Measurements from ENCODE around the gene TRUB1. TPM values are rescaled to one million over a fixed set of nuclear protein-coding genes. Genes with fewer than 3 reads are reported as not detected.

Gene TRUB1
- total RNA-seq, 1 experiment from 2014 or later = 30.4 TPM

- Histone ChIP-seq H3K4me1 (ENCODE audit: control insufficient read depth, insufficient read depth, low read length) (no peaks in the 10 kb centered on the region), H3K27me3 (ENCODE audit: control insufficient read depth, insufficient read depth, low read length) (no peaks in the 10 kb centered on the region), H3K4me3 (ENCODE audit: low read depth in 2 of 2, low read length in 2 of 2) (no peak overlapping the region), H3K9me3 (ENCODE audit: control insufficient read depth, insufficient read depth, low read depth, low read length) (no peaks in the 10 kb centered on the region), H3K27ac (ENCODE audit: low read length) (no peak overlapping the region), H3K36me3 (ENCODE audit: control insufficient read depth, insufficient read depth, low read length) (no peaks in the 10 kb centered on the region; the same call in 1 of the 2 replicates)
- no peak for DNase-seq (ENCODE audit: low read depth, low spot score)
- ATAC-seq = no peak
- no peak for TF ChIP-seq POLR2AphosphoS5 (IDR thresholded peaks at IDR 0.05; ENCODE audit: low read depth, low read length)
- TF ChIP-seq REST (IDR thresholded peaks at IDR 0.05; ENCODE audit: insufficient read depth in 1 of 2, low read depth in 2 of 2, low read length in 1 of 2) = no peak
- no peak for TF ChIP-seq SIN3A (IDR thresholded peaks at IDR 0.05; ENCODE audit: borderline replicate concordance, insufficient read depth, low read depth, low read length)
- TF ChIP-seq TCF7L2 (IDR thresholded peaks at IDR 0.05; ENCODE audit: low read depth, low read length) = no peak
- no peak for TF ChIP-seq CTCF (IDR thresholded peaks at IDR 0.05)
- ChIA-PET POLR2A (no interaction called here), CTCF (no interaction called here)
- intact Hi-C loops (cut with micrococcal nuclease; ENCODE audit: unreplicated experiment) = no loop called here
- BruUV-seq (replicated peaks) = no TSS peak
- in situ Hi-C loops (cut with HindIII; ENCODE audit: low pct_unique_long_range_greater_than_20kb, low sequenced_read_pairs) = no loop called here
Measured at GRCh38 chr10:114957122-114957521, 19.1 kb downstream of the TRUB1 start.

DNA sequence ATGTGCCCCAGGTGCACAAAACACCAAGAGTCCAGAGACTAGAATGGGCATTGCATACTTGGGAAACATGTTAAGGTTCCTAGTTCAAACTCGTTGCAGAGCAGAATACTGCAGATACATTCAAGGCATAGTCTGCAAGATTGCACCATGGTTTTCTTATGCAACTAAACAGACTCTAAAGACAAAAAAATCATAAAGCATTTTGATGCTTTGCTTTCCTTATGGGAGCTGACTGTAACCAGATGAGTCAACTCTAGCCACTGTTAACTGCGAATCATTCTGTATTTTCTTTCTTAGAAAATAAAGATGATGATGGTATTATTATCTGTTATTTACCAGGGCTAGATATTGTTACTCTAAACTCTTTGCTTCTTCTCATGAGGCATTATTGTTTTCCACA is 19.7 kb downstream of the TRUB1 start:
- ATAC-seq (no peak), DNase-seq (ENCODE audit: low read depth, low spot score) (no peak)
- POLR2A ChIA-PET = no interaction called here
- no TSS peak for BruUV-seq (replicated peaks)
- H3K27me3 ChIP-seq (ENCODE audit: control insufficient read depth, insufficient read depth, low read length) = no peaks in the 10 kb centered on the region
- intact Hi-C loops (cut with micrococcal nuclease; ENCODE audit: unreplicated experiment) = no loop called here
- H3K9me3 ChIP-seq (ENCODE audit: control insufficient read depth, insufficient read depth, low read depth, low read length) = no peaks in the 10 kb centered on the region
- CTCF ChIA-PET = no interaction called here
- TF ChIP-seq CTCF (IDR thresholded peaks at IDR 0.05) = no peak
- no peak for TF ChIP-seq SIN3A (IDR thresholded peaks at IDR 0.05; ENCODE audit: borderline replicate concordance, insufficient read depth, low read depth, low read length)
- TF ChIP-seq REST (IDR thresholded peaks at IDR 0.05; ENCODE audit: insufficient read depth in 1 of 2, low read depth in 2 of 2, low read length in 1 of 2) = no peak
- no peak for TF ChIP-seq TCF7L2 (IDR thresholded peaks at IDR 0.05; ENCODE audit: low read depth, low read length)
- no peak for TF ChIP-seq POLR2AphosphoS5 (IDR thresholded peaks at IDR 0.05; ENCODE audit: low read depth, low read length)
- H3K27ac ChIP-seq (ENCODE audit: low read length) = no peak overlapping the region
- no peaks in the 10 kb centered on the region; the same call in 1 of the 2 replicates for H3K36me3 ChIP-seq (ENCODE audit: control insufficient read depth, insufficient read depth, low read length)
- H3K4me3 ChIP-seq (ENCODE audit: low read depth in 2 of 2, low read length in 2 of 2) = no peak overlapping the region
- no peaks in the 10 kb centered on the region for H3K4me1 ChIP-seq (ENCODE audit: control insufficient read depth, insufficient read depth, low read length)
- in situ Hi-C loops (cut with HindIII; ENCODE audit: low pct_unique_long_range_greater_than_20kb, low sequenced_read_pairs) = no loop called here

Measured in Panc1 (cell line).